Stimulated activated CD4-positive, alpha-beta T cell treated with anti-CD3 and anti-CD28 coated beads, Interleukin-2, amount 100 ng/mL, for 24 hours (primary cell): ENCODE results near the gene TTC22.

Experiments used
- DNase-seq, 2 donors: peaks; one replicate each; pipeline ENCODE4 v3.0.0-alpha.2; 2020

Gene TTC22

DNA sequence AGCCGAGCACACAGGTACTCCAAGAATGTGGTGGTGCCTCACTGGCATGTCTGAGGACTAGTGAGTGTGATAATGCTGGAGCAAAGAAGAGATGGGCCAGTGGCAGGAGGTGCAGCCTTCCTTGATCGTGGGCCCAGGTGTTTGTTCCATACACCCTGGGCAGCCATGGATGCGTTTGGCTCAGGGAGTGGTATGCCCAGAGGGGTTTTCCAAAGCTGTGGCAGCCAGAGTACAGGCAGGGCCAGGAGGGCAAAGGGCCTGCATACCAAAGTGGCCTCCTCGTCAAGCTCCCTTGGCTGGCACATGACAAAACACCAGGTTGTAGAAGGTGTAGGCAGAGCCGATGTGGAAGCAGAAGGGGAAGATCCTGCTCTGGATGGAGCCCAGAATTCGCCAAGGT lies 55.8 kb downstream of the TTC22 start:
- no peak for DNase-seq

DNA sequence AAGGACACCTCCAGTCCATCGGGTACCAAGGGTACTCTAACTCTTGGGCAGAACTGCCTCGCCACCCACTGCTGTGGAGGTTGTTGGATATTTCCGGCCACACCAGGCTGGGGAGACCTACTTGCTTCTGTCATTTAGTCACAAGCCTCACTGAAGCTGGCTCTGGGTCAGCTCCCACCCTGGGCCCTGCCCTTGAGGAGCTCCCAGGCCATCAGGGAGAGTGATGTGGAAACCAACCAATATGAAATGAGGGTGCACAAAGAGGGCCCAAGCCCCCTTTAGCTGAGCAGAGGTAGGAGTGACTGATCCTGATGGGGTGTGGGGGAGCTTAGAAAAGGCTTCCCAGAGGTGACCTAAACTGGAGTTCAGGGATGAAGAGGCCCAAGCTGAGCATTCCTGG lies 56.4 kb downstream of the TTC22 start:
- DNase-seq: peak in 1 of 2 donors; percentile 14

DNA sequence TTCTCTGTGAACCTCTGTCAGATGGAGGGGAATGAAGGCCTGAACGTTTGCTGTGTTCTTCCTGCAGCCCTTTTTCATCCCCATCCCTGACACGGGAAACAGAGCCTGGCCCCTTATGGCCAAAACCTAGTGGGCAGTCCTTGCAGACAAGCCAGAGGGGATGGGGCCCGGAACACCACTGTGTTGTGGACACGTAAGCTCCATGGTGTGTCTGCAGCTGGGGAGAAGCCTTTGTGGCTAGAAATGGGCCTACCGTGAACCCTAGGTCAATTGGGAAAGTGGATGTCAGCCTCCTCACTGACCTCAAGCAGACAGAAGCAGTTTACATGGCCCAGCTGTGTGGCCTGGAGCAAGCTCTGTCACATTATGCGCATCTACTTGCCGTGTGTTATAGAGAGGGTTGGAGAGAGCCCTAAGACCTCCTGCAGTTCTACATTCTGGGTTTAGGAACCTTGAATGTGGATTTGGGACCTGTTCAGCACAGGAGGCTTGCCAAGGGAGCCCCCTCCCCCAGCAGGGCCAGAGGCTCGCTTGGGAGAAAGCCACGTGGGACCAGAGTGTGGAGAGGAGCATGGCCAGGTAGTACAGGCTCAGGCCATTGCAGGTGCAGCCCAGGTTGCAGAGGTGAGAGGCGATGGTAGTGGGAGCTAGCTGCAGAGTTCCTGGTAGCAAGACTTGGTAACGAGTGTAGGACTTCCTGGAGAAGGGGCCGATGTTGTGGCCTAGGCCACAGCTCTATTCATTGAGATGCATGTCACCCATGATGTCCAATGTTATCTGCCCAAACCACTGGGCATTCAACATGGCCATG lies 57.5 kb downstream of the TTC22 start:
- no peak for DNase-seq

DNA sequence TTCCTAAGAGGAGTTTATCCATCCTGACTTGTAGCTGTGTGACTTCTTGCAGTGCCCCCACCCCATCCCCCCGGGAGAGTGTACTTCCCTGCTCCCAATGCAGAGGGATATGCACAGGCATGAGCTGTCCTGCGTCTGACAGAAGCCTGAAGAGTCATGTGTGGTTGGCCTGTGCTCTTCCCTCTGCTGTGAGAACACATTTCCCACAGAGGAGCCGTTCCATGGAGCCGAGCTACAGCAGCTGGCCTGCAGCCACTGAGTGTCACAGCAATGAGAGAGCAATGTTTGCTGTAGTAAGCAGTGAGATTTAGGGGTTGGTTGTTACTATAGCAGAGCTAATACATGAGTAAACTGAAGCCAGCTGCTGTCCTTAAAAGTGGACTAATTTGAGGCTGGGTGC lies 58.8 kb downstream of the TTC22 start:
- no peak for DNase-seq

DNA sequence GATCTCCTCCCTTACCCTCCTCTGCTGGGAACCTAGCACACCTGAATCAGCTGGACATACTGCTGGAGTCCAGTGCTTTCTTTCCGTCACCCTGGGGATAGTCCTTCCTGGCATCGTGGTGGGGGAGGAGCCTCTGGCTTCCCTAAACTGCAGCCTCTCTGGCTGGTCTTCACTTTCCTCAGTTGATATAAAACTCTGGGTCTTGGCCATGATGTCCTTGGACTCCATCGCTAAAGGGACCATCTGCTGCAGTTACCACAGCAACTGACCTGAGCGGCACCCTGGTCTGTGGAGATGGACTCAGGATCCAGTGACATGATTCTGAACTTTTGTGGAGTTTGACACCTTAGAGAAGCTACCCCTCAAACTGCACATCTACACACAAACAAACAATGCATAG lies 59.6 kb downstream of the TTC22 start:
- DNase-seq: no peak

DNA sequence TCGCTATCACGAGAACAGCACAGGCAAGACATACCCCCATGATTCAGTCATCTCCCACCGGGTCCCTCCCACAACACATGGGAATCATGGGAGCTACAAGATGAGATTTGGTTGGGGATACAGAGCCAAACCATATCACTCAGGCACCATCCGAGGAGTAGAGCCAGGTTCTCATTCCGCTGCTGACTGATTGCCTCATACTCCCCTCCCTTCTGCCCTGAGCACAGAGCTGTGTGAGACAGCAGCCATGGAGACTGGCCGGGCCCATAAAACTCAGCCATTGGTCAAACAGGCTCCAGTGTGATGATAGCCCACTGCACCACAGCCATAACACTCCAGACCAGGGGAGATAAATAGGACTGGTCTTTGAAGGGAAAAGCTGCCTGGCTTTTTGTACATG lies 62.9 kb downstream of the TTC22 start:
- no peak for DNase-seq

GRCh38 chr1:54736685-54737084 lies 64.4 kb downstream of the TTC22 start:
- no peak for DNase-seq
